DOHH2 (cell line): ENCODE data around the gene ACP3.
"Not testable (repeated sequence)": the region's sequence is repeated elsewhere in the genome, so short reads cannot be mapped to it uniquely, and the experiment has no call there.

Source experiments
- H3F3A ChIP-seq: fragments of 200-600 bp; sonication (generic), shearing (Covaris generic); 2 replicates; pipeline ENCODE4 v1.6.0; 2016; ENCODE audit warnings: antibody characterized with exemption, mild to moderate bottlenecking; ENCODE audit not compliant: control insufficient read depth, insufficient read depth
- H3K27ac ChIP-seq: fragments of 200-600 bp; sonication (generic); 2 replicates; pipeline ENCODE4 v1.5.1; 2014; ENCODE audit warnings: low read depth, mild to moderate bottlenecking, low read length, moderate library complexity
- H3K27me3 ChIP-seq: fragments of 200-600 bp; sonication (generic); 2 replicates; pipeline ENCODE4 v1.6.1; 2014; ENCODE audit warnings: mild to moderate bottlenecking, low read length, mixed read lengths; ENCODE audit not compliant: control insufficient read depth
- H3K36me3 ChIP-seq: fragments of 200-600 bp; sonication (generic); 2 replicates; pipeline ENCODE4 v1.6.1; 2014; ENCODE audit warnings: mild to moderate bottlenecking, low read length, moderate library complexity, mixed read lengths; ENCODE audit not compliant: control insufficient read depth
- H3K4me1 ChIP-seq: fragments of 200-600 bp; sonication (generic); 2 replicates; pipeline ENCODE4 v1.6.1; 2014; ENCODE audit warnings: mild to moderate bottlenecking, low read length, mixed read lengths; ENCODE audit not compliant: control insufficient read depth
- H3K4me2 ChIP-seq: fragments of 200-600 bp; sonication (generic); 2 replicates; pipeline ENCODE4 v1.6.0; 2014; ENCODE audit warnings: mild to moderate bottlenecking, low read length, moderate library complexity
- H3K4me3 ChIP-seq: fragments of 200-600 bp; sonication (generic); 2 replicates; pipeline ENCODE4 v1.5.1; 2014; ENCODE audit warnings: mild to moderate bottlenecking, low read length, mixed read lengths
- H3K79me2 ChIP-seq: fragments of 200-600 bp; sonication (generic); 2 replicates; pipeline ENCODE4 v1.6.1; 2014; ENCODE audit warnings: mild to moderate bottlenecking, low read length, mixed read lengths; ENCODE audit not compliant: control insufficient read depth
- H3K9me2 ChIP-seq: fragments of 200-600 bp; sonication (generic); replicated peaks from 2 replicates; pipeline ENCODE4 v1.6.1; 2014; ENCODE audit warnings: mild to moderate bottlenecking, low read length, mixed read lengths; ENCODE audit not compliant: control insufficient read depth
- H3K9me3 ChIP-seq: fragments of 200-600 bp; sonication (generic); 2 replicates; pipeline ENCODE4 v1.6.1; 2014; ENCODE audit warnings: antibody characterized with exemption, low read length, mixed read lengths; ENCODE audit not compliant: control insufficient read depth, insufficient read depth
- H4K20me1 ChIP-seq: fragments of 200-600 bp; sonication (generic); 2 replicates; pipeline ENCODE4 v1.6.0; 2014; ENCODE audit warnings: low read depth, mild to moderate bottlenecking, antibody characterized with exemption, low read length, moderate library complexity; ENCODE audit not compliant: control insufficient read depth, insufficient read depth
- EZH2phosphoT487 ChIP-seq: fragments of 200-600 bp; sonication (generic); IDR thresholded peaks from 2 replicates; pipeline ENCODE4 v1.6.1; 2017; ENCODE audit warnings: borderline replicate concordance, mild to moderate bottlenecking, antibody characterized with exemption, low read length, moderate library complexity, mixed read lengths
- TF ChIP-seq, protein P1 (sequence below): fragments of 200-600 bp; sonication (generic); IDR thresholded peaks from one replicate; pipeline ENCODE4 v1.5.1; 2014; ENCODE audit warnings: antibody characterized with exemption, mild to moderate bottlenecking, low read depth, low read length; ENCODE audit not compliant: poor library complexity, severe bottlenecking

Gene ACP3

DNA sequence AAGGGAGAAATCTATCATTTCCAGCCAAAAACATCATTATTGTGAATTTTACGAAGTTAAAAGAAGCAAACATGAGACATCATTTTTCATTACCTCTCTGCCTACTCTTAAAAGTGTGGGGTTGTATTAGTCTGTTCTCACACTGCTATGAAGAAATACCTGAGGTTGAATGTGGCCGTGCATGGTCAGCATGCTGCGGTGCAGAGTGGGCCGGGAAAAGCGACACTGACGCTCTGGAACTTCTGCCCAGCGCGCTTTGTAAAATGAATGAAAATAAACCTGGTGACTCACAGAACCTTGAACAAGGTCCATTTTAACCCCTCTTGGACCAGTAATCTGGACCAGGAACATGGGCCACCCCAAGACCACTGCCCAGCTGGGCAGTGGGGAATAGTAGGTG is 69.1 kb downstream of the ACP3 start:
- H3K4me1 ChIP-seq: no peaks in the 10 kb centered on the region
- TF ChIP-seq EZH2phosphoT487: no peak
- TF ChIP-seq, protein P1, sequence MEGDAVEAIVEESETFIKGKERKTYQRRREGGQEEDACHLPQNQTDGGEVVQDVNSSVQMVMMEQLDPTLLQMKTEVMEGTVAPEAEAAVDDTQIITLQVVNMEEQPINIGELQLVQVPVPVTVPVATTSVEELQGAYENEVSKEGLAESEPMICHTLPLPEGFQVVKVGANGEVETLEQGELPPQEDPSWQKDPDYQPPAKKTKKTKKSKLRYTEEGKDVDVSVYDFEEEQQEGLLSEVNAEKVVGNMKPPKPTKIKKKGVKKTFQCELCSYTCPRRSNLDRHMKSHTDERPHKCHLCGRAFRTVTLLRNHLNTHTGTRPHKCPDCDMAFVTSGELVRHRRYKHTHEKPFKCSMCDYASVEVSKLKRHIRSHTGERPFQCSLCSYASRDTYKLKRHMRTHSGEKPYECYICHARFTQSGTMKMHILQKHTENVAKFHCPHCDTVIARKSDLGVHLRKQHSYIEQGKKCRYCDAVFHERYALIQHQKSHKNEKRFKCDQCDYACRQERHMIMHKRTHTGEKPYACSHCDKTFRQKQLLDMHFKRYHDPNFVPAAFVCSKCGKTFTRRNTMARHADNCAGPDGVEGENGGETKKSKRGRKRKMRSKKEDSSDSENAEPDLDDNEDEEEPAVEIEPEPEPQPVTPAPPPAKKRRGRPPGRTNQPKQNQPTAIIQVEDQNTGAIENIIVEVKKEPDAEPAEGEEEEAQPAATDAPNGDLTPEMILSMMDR: no peak
- H3K9me3 ChIP-seq: peaks cover 6% of the 10 kb centered on the region; the same call in 1 of the 2 replicates
- H3K36me3 ChIP-seq: no peaks in the 10 kb centered on the region
- H3K4me3 ChIP-seq: no peak overlapping the region
- no peak overlapping the region for H3K27ac ChIP-seq
- no peaks in the 10 kb centered on the region for H3K27me3 ChIP-seq
- no peaks in the 10 kb centered on the region for H3F3A ChIP-seq
- no peak overlapping the region for H3K4me2 ChIP-seq
- H3K9me2 ChIP-seq: no peaks in the 10 kb centered on the region
- H4K20me1 ChIP-seq: no peaks in the 10 kb centered on the region
- no peaks in the 10 kb centered on the region for H3K79me2 ChIP-seq

DNA sequence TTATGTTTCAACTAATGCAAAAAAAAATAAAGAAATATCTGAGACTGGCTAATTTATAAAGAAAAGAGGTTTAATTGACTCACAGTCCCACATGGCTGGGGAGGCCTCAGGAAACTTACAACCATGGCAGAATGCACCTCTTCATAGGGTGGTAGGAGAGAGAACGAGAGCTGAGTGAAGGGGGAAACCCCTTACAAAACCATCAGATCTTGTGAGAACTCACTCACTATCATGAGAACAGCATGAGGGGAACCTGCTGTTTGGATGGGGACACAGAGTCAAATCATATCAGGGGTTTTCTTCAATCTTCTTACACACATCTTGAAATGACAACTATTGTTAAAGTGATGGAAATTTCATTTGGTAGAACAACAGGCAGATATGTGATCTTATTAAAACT is 75.5 kb downstream of the ACP3 start:
- not testable (repeated sequence) for H3K9me3 ChIP-seq, H3K4me1 ChIP-seq, H3K36me3 ChIP-seq, H3K4me2 ChIP-seq, H3K4me3 ChIP-seq, H3K9me2 ChIP-seq, H3K27me3 ChIP-seq, H4K20me1 ChIP-seq, H3K79me2 ChIP-seq, H3F3A ChIP-seq, H3K27ac ChIP-seq

DNA sequence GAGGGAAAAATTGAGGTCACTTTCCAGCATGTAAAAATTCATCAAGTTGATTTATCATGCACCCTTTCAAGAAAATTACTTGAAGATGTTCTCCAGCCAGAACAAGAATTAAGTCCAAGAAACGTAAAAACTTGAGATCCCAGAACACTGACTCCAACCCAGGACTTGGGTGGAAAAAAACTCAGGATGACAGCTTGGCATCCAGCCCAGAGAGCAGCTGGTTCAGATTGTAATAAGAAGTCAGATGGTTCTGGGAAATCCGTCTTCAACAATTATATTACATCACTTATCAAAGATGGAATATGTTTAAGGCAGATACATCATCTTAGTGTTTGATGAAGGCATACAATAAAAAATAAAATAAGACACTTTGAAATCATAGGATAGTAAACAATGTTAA is 77.1 kb downstream of the ACP3 start:
- no peaks in the 10 kb centered on the region for H3F3A ChIP-seq
- H3K4me1 ChIP-seq: no peaks in the 10 kb centered on the region
- no peak overlapping the region for H3K4me2 ChIP-seq
- TF ChIP-seq EZH2phosphoT487: no peak
- TF ChIP-seq, protein P1: no peak
- no peaks in the 10 kb centered on the region for H3K9me2 ChIP-seq
- no peaks in the 10 kb centered on the region for H3K9me3 ChIP-seq
- no peaks in the 10 kb centered on the region for H4K20me1 ChIP-seq
- H3K27me3 ChIP-seq: no peaks in the 10 kb centered on the region
- H3K36me3 ChIP-seq: no peaks in the 10 kb centered on the region
- H3K4me3 ChIP-seq: no peak overlapping the region
- H3K27ac ChIP-seq: no peak overlapping the region
- H3K79me2 ChIP-seq: no peaks in the 10 kb centered on the region

DNA sequence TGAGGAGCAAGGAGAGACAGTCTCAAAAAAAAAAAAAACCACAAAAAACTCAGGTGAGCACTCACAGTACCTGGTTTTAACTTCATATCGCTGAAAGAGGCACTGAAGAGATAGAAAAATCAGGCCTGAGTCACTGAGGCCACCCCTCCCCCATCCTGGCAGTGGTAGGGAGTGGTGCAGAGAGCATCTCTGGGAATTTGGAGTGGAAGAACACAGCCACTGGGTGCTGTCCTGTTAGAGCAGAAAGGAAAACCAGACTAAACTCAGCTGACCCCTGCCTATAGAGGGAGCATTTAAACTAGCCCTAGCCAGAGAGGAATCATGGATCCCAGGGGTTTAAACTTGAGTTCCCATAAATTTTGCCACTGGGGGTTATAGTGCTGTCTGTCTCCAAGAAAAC is 77.9 kb downstream of the ACP3 start:
- Histone ChIP-seq H3K4me3 (no peak overlapping the region), H3K4me1 (peaks cover 4% of the 10 kb centered on the region), H3F3A (no peaks in the 10 kb centered on the region), H3K27ac (no peak overlapping the region), H3K27me3 (no peaks in the 10 kb centered on the region), H3K79me2 (no peaks in the 10 kb centered on the region), H3K9me2 (no peaks in the 10 kb centered on the region), H3K36me3 (no peaks in the 10 kb centered on the region), H3K9me3 (no peaks in the 10 kb centered on the region), H3K4me2 (no peak overlapping the region), H4K20me1 (no peaks in the 10 kb centered on the region)
- TF ChIP-seq, protein P1: no peak
- no peak for TF ChIP-seq EZH2phosphoT487
